Liver (tissue), 9 donors: ENCODE measurements around the gene PTGER2. TPM values are rescaled to one million over a fixed set of nuclear protein-coding genes. Genes with fewer than 3 reads are reported as not detected.

ENCODE experiments used
- DNase-seq: peaks from one replicate; pipeline ENCODE4 v3.0.0-alpha.2; 2017; ENCODE audit warnings: low spot score
- H3K27ac ChIP-seq, 2 donors: one replicate each; pipeline ENCODE4 v1.7.0; 2013; ENCODE audit warnings: inconsistent platforms in 2 of 2, low read length in 2 of 2, control low read depth in 1 of 2, low read depth in 1 of 2, mild to moderate bottlenecking in 1 of 2
- H3K27me3 ChIP-seq, 4 donors: one replicate each; pipeline versions ENCODE4 v1.6.1 to v1.7.0; 2013; ENCODE audit warnings: low read length in 3 of 4, inconsistent platforms in 1 of 4, mild to moderate bottlenecking in 1 of 4, moderate library complexity in 1 of 4; ENCODE audit not compliant: control insufficient read depth in 4 of 4, insufficient read depth in 4 of 4
- H3K36me3 ChIP-seq, 4 donors: one replicate each; pipeline versions ENCODE4 v1.6.1 to v1.7.0; 2013; ENCODE audit warnings: low read length in 3 of 4, mild to moderate bottlenecking in 3 of 4, low read depth in 1 of 4, moderate library complexity in 1 of 4; ENCODE audit not compliant: control insufficient read depth in 4 of 4, insufficient read depth in 3 of 4
- H3K4me1 ChIP-seq, 4 donors: one replicate each; pipeline versions ENCODE4 v1.6.1 to v1.7.0; 2013; ENCODE audit warnings: low read length in 3 of 4, mild to moderate bottlenecking in 3 of 4, moderate library complexity in 1 of 4; ENCODE audit not compliant: control insufficient read depth in 4 of 4, insufficient read depth in 4 of 4
- H3K4me3 ChIP-seq, 3 donors: one replicate each; pipeline versions ENCODE4 v1.6.1 to v1.7.0; 2013; ENCODE audit warnings: low read length in 3 of 3, control low read depth in 1 of 3, low read depth in 1 of 3, mild to moderate bottlenecking in 1 of 3
- H3K9ac ChIP-seq, 2 donors: one replicate each; pipeline ENCODE4 v1.7.0; 2013; ENCODE audit warnings: low read length in 2 of 2, mild to moderate bottlenecking in 2 of 2, moderate library complexity in 2 of 2, control low read depth in 1 of 2, low read depth in 1 of 2
- H3K9me3 ChIP-seq, 4 donors: one replicate each; pipeline versions ENCODE4 v1.6.1 to v1.7.0; 2013; ENCODE audit warnings: low read length in 3 of 4; ENCODE audit not compliant: control insufficient read depth in 4 of 4
- CTCF ChIP-seq: fragments of 150-350 bp; IDR thresholded peaks from 2 replicates; pipeline ENCODE4 v1.5.1; 2017; ENCODE audit warnings: improper control_type of control experiment, low read depth, low read length; ENCODE audit not compliant: missing input control
- EGR1 ChIP-seq, 2 donors: IDR thresholded peaks; 2 replicates each; pipeline ENCODE4 v1.6.1; 2016 to 2018; ENCODE audit warnings: antibody characterized with exemption in 2 of 2, low read depth in 2 of 2
- FOXA1 ChIP-seq: IDR thresholded peaks from 2 replicates; pipeline ENCODE4 v1.6.1; 2016; ENCODE audit warnings: antibody characterized with exemption
- GABPA ChIP-seq, 2 donors: IDR thresholded peaks in 1 of 2; conservative IDR thresholded peaks in 1 of 2; 2 replicates each; pipeline ENCODE4 v1.6.1; 2016; ENCODE audit warnings: antibody characterized with exemption in 2 of 2, mild to moderate bottlenecking in 1 of 2, moderate library complexity in 1 of 2
- HNF4A ChIP-seq, 2 donors: conservative IDR thresholded peaks; 2 replicates each; pipeline ENCODE4 v1.6.1; 2016; ENCODE audit warnings: antibody characterized with exemption in 2 of 2, mild to moderate bottlenecking in 2 of 2
- HNF4G ChIP-seq: IDR thresholded peaks from 2 replicates; pipeline ENCODE4 v1.6.1; 2016; ENCODE audit warnings: antibody characterized with exemption
- JUND ChIP-seq, 2 donors: IDR thresholded peaks; 2 replicates each; pipeline ENCODE4 v1.6.1; 2016; ENCODE audit warnings: antibody characterized with exemption in 2 of 2
- NR2F2 ChIP-seq: IDR thresholded peaks from 2 replicates; pipeline ENCODE4 v1.6.1; 2016; ENCODE audit warnings: antibody characterized with exemption
- RAD21 ChIP-seq, 2 donors: IDR thresholded peaks; 2 replicates each; pipeline ENCODE4 v1.6.1; 2016; ENCODE audit warnings: antibody characterized with exemption in 2 of 2, mild to moderate bottlenecking in 2 of 2
- REST ChIP-seq: IDR thresholded peaks from 2 replicates; pipeline ENCODE4 v1.6.1; 2016; ENCODE audit warnings: antibody characterized with exemption, mild to moderate bottlenecking
- SP1 ChIP-seq: IDR thresholded peaks from 2 replicates; pipeline ENCODE4 v1.6.1; 2018; ENCODE audit warnings: antibody characterized with exemption, mild to moderate bottlenecking
- TAF1 ChIP-seq: conservative IDR thresholded peaks from 2 replicates; pipeline ENCODE4 v1.6.1; 2016; ENCODE audit warnings: antibody characterized with exemption, mild to moderate bottlenecking
- YY1 ChIP-seq: IDR thresholded peaks from 2 replicates; pipeline ENCODE4 v1.6.1; 2016; ENCODE audit warnings: antibody characterized with exemption, mild to moderate bottlenecking
- WGBS: extraction: QIAGEN DNeasy Blood & Tissue Kit; methylation state at CpG from one replicate; pipeline ENCODE4 v1.1.7; 2013; 5-methylcytosine and 5-hydroxymethylcytosine counted together
- polyA plus RNA-seq, 2 donors: library from polyadenylated mRNA; stranded (reverse) in 1 of 2; unstranded in 1 of 2; fragments of 200-250 nt in 1 of 2; fragments of >200 nt in 1 of 2; fragmentation: Nextera tagmentation in 1 of 2; extraction: Ambion mirVana in 1 of 2; gene quantifications; one replicate each; pipeline versions ENCODE4 v1.2.1 to v1.2.3, GENCODE V29; 2013 to 2015
- total RNA-seq, 2 donors: library from RNA; depleted of rRNA; stranded (reverse); fragments of >200 nt; gene quantifications; one replicate each; pipeline ENCODE4 v1.2.3, GENCODE V29; 2014
- TF ChIP-seq, protein P1 (sequence below): IDR thresholded peaks from 2 replicates; pipeline ENCODE4 v1.6.1; 2016; ENCODE audit warnings: antibody characterized with exemption
- TF ChIP-seq, protein P2 (sequence below): IDR thresholded peaks from 2 replicates; pipeline ENCODE4 v1.6.1; 2016; ENCODE audit warnings: antibody characterized with exemption
- donor health status: healthy.
- donor health status: healthy.
- donor health status: healthy.
- donor health status: healthy.
- donor health status: healthy.

The PTGER2 gene
- total and polyA plus RNA-seq, 4 donors: 0.36 to 1.9 (median 0.81) TPM

DNA sequence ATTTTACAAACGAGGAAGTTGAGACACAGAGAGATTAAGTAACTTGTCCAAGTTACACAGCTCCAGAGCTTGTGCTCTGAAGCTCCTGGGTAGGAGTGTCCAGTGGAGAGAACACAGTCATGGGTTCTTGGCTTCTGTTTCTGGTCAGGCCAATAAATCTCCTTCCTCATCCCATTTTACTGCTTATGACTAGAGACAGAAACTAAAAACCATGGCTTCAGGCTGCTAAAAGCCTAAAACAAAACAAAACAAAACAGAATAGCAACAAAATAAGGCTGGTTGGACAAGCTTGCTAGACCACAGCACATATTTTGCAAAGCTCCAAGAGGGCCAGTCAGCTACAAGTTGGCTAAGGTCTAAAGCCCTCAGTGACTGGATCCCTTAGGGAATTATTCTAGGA, 49.8 kb downstream of the PTGER2 start:
- Histone ChIP-seq H3K9ac (no peak overlapping the region), H3K4me1 (no peaks in the 10 kb centered on the region), H3K27me3 (no peaks in the 10 kb centered on the region), H3K36me3 (no peaks in the 10 kb centered on the region), H3K4me3 (no peak overlapping the region), H3K27ac (no peak overlapping the region), H3K9me3 (no peaks in the 10 kb centered on the region)
- WGBS: 70% methylated on average over 1 of the region's 1 CpG
- TF ChIP-seq, protein P1, sequence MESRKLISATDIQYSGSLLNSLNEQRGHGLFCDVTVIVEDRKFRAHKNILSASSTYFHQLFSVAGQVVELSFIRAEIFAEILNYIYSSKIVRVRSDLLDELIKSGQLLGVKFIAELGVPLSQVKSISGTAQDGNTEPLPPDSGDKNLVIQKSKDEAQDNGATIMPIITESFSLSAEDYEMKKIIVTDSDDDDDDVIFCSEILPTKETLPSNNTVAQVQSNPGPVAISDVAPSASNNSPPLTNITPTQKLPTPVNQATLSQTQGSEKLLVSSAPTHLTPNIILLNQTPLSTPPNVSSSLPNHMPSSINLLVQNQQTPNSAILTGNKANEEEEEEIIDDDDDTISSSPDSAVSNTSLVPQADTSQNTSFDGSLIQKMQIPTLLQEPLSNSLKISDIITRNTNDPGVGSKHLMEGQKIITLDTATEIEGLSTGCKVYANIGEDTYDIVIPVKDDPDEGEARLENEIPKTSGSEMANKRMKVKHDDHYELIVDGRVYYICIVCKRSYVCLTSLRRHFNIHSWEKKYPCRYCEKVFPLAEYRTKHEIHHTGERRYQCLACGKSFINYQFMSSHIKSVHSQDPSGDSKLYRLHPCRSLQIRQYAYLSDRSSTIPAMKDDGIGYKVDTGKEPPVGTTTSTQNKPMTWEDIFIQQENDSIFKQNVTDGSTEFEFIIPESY: no peak
- TF ChIP-seq EGR1 (IDR thresholded peaks at IDR 0.05; ENCODE audit: low read depth in 2 of 2) (no peak), SP1 (no peak), GABPA (IDR thresholded peaks at IDR 0.05 in 1 of 2, conservative IDR thresholded peaks at IDR 0.05 in 1 of 2) (no peak), NR2F2 (no peak), HNF4G (no peak)
- TF ChIP-seq, protein P2, sequence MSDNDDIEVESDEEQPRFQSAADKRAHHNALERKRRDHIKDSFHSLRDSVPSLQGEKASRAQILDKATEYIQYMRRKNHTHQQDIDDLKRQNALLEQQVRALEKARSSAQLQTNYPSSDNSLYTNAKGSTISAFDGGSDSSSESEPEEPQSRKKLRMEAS: no peak
- DNase-seq: no peak

DNA sequence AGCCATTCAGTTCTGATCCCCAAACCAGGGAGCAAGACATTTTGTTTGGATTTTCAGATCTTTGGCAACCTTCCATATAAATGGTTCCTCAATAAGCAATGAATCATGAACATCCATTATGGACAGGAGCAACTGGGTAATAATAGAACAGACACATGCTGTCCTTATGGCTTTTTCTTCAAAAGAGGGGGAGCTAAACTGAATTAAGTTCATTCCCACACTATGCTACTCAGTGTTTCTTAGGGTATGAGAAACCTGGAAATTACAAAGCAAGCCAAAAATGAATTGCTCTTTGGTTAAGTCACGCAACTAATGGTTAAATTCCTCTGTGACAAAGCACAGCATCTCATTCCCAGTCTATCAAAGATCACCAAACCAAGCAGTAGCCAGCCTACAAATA, 51.0 kb downstream of the PTGER2 start:
- no peak overlapping the region for H3K27ac ChIP-seq
- no peaks in the 10 kb centered on the region for H3K4me1 ChIP-seq
- H3K36me3 ChIP-seq: no peaks in the 10 kb centered on the region
- no peaks in the 10 kb centered on the region for H3K27me3 ChIP-seq
- no peak overlapping the region for H3K4me3 ChIP-seq
- WGBS: 91% methylated on average over 1 of the region's 1 CpG
- TF ChIP-seq EGR1 (IDR thresholded peaks at IDR 0.05; ENCODE audit: low read depth in 2 of 2) (no peak), RAD21 (IDR thresholded peaks at IDR 0.05) (no peak), FOXA1 (no peak), GABPA (IDR thresholded peaks at IDR 0.05 in 1 of 2, conservative IDR thresholded peaks at IDR 0.05 in 1 of 2) (no peak), HNF4G (no peak), HNF4A (conservative IDR thresholded peaks at IDR 0.05) (no peak), REST (no peak), CTCF (no peak), TAF1 (no peak), YY1 (no peak), JUND (IDR thresholded peaks at IDR 0.05) (no peak), SP1 (no peak)
- TF ChIP-seq, protein P2: no peak
- TF ChIP-seq, protein P1: no peak
- H3K9me3 ChIP-seq: no peaks in the 10 kb centered on the region
- DNase-seq: no peak
- no peak overlapping the region for H3K9ac ChIP-seq
